ENCODE measurements around the gene CTNNA1. TPM values are rescaled to one million over a fixed set of nuclear protein-coding genes. Genes with fewer than 3 reads are reported as not detected.
"Not testable (repeated sequence)": the region's sequence is repeated elsewhere in the genome, so short reads cannot be mapped to it uniquely, and the experiment has no call there.

The CTNNA1 gene
- total RNA-seq, 1 donor from 2014 or later: 371 TPM

DNA sequence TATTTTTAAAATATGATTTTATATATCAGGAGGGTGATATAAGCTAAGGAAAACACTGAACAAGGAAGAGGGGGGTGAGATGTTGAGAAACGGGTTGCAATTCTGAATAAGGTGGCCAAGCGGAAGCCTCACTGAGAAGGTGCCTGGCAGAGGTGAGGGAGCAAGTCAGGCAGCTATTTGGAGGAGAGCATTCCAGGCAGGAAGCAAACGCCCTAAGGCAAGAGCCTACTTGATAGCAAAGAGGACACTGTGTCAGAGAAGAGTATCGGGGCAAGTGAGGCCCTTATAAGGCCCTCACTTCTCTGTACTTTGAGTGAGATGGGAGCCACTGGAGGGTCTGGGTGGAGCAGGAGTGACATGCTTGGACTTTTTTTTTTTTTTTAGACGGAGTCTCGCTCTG lies 8.0 kb upstream of the CTNNA1 start:
- no peaks in the 10 kb centered on the region for H3K9me3 Mint-ChIP-seq
- no peaks in the 10 kb centered on the region for H3K36me3 Mint-ChIP-seq
- H3K4me3 Mint-ChIP-seq: no peak overlapping the region
- no peak for DNase-seq (ENCODE audit: extremely low spot score, unreplicated experiment)
- no peak overlapping the region for H3K27ac Mint-ChIP-seq
- peaks cover 10% of the 10 kb centered on the region for H3K4me1 Mint-ChIP-seq (ENCODE audit: unreplicated experiment)
- H3K27me3 Mint-ChIP-seq: no peaks in the 10 kb centered on the region
- TF ChIP-seq, protein P1, sequence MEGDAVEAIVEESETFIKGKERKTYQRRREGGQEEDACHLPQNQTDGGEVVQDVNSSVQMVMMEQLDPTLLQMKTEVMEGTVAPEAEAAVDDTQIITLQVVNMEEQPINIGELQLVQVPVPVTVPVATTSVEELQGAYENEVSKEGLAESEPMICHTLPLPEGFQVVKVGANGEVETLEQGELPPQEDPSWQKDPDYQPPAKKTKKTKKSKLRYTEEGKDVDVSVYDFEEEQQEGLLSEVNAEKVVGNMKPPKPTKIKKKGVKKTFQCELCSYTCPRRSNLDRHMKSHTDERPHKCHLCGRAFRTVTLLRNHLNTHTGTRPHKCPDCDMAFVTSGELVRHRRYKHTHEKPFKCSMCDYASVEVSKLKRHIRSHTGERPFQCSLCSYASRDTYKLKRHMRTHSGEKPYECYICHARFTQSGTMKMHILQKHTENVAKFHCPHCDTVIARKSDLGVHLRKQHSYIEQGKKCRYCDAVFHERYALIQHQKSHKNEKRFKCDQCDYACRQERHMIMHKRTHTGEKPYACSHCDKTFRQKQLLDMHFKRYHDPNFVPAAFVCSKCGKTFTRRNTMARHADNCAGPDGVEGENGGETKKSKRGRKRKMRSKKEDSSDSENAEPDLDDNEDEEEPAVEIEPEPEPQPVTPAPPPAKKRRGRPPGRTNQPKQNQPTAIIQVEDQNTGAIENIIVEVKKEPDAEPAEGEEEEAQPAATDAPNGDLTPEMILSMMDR (conservative IDR thresholded peaks at IDR 0.05): no peak

DNA sequence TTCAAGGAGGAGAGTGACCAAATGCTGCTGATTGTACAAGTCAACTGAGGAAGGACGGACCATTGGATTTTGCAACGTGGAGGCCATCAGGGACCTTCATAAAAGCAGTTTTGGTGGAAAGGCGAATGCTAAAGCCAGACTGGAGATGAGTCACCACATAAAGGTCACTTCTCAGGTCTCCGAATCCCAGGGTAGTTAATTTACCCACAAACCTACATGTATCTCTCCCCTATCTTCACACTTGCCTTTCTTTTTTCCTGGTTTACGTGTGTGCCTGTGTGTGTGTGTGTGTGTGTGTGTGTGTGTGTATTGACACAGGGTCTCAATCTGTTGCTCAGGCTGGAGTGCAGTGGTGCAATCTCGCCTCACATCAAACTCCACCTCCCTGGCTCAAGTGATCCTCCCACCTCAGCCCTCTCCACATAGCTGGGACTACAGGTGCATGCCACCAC lies 4.6 kb upstream of the CTNNA1 start:
- H3K36me3 Mint-ChIP-seq: no peaks in the 10 kb centered on the region
- H3K4me3 Mint-ChIP-seq: peak overlapping the region; percentile 65

DNA sequence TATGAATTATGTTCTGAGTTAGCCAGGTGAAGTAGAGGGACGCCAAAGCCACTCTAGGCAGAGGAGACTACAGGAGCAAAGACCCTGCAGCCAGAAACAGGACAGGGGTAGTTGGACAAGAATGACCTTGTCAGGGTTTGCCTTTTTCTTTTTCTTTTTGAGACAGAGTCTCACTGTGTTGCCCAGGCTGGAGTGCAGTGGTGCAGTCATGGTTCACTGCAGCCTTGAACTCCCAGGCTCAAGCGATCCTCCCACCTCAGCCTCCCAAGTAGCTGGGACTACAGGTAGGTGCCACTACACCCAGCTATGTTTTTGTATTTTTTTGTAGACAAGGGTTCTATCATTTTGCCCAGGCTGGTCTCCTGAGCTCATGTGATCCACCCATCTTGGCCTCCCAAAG lies 1.9 kb upstream of the CTNNA1 start:
- peak overlapping the region; percentile 98 for H3K27ac Mint-ChIP-seq
- H3K4me3 Mint-ChIP-seq; H3K9me3 Mint-ChIP-seq; DNase-seq (ENCODE audit: extremely low spot score, unreplicated experiment); H3K27me3 Mint-ChIP-seq: not testable (repeated sequence)
- peaks cover 27% of the 10 kb centered on the region for H3K4me1 Mint-ChIP-seq (ENCODE audit: unreplicated experiment)
- peaks cover 15% of the 10 kb centered on the region for H3K36me3 Mint-ChIP-seq

More for the DNA sequence above, 4.6 kb upstream of the CTNNA1 start:
- Mint-ChIP-seq H3K27me3 (no peaks in the 10 kb centered on the region), H3K4me1 (ENCODE audit: unreplicated experiment) (peaks cover 11% of the 10 kb centered on the region), H3K9me3 (no peaks in the 10 kb centered on the region), H3K27ac (no peak overlapping the region)
- DNase-seq (ENCODE audit: extremely low spot score, unreplicated experiment): no peak
- TF ChIP-seq, protein P1 (conservative IDR thresholded peaks at IDR 0.05): no peak

DNA sequence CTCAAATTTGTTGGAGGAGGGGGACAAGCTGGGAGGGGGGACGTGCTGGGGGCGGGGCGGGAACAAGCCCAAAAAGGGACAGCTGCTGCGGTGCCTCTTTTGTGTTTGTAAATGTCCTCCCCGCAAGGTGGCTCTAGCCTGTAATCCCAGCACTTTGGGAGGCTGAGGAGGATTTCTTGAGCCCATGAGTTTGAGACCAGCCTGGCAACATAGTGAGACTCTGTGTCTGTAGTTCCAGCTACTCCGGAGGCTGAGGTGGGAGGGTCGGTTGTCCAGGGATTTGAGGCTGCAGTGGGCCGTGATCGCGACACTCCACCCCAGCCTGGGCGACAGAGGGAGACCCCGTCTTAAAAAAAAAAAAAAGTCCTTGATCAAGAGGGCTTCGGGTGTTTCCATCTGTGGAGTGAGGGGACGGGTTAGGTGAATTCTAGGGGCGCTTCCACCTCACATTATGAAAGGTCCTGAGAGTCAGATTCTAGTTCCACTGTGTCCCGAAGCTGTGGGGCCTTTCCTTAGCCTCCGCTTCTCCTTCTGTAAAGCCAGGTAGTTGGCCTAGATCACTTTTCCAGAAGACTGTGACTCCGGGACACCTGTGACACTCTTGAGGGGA lies 779 bp upstream of the CTNNA1 start:
- Mint-ChIP-seq H3K27me3 (no peaks in the 10 kb centered on the region), H3K27ac (peak overlapping the region; percentile 98), H3K9me3 (peaks cover 5% of the 10 kb centered on the region), H3K4me1 (ENCODE audit: unreplicated experiment) (peaks cover 38% of the 10 kb centered on the region), H3K4me3 (peak overlapping the region; percentile 92), H3K36me3 (peaks cover 27% of the 10 kb centered on the region)
- no peak for DNase-seq (ENCODE audit: extremely low spot score, unreplicated experiment)
- TF ChIP-seq, protein P1 (conservative IDR thresholded peaks at IDR 0.05): peak; percentile 26

DNA sequence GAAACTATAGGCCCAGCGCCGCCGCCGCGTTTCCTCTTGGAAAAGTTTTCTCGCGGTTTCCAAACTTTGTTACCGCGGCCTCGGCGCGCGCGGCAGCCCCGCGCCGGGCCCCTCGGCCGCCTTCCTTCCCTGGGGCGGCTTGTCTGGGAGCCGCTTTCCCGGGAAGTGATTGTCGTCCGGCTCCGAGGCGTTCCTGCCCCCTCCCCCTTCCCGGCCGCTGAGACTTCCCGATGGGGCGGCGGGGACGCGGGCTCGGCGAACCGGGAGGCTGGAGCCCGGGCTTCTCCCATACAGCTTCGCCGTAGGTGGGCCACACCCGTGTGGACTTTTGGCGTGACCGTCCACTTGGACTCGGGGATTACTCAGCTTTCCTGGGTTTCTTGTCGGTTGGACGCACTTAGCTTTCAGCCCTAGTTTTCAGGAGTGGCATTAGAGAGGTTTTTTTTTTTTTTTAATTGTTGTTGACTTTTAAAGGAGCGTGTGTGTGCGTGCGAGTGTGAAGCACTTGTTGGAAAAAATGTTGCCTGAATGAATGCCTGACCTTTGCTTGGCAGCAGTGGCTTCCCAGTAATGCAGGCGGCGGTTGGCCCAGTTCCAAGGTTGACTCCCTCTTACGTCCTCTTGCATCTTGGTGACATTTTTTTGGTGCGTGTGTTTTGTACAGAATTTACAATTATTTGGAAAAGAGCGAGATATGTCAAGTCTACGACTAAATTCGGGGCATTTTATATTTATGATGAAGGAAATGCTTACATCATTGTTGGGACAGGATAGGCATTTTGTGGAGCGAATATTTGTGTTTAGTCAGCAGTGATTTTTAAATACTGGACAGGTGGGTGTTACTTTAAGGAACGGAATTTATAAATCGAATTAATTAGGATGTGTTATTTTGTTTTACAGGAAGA lies 821 bp downstream of the CTNNA1 start:
- peak; percentile 76 for DNase-seq (ENCODE audit: extremely low spot score, unreplicated experiment)
- Mint-ChIP-seq H3K36me3 (peaks cover 37% of the 10 kb centered on the region), H3K4me1 (ENCODE audit: unreplicated experiment) (peaks cover 37% of the 10 kb centered on the region), H3K4me3 (peak overlapping the region; percentile 95), H3K27me3 (no peaks in the 10 kb centered on the region), H3K27ac (peak overlapping the region; percentile 96), H3K9me3 (peaks cover 5% of the 10 kb centered on the region)
- TF ChIP-seq, protein P1 (conservative IDR thresholded peaks at IDR 0.05): no peak

DNA sequence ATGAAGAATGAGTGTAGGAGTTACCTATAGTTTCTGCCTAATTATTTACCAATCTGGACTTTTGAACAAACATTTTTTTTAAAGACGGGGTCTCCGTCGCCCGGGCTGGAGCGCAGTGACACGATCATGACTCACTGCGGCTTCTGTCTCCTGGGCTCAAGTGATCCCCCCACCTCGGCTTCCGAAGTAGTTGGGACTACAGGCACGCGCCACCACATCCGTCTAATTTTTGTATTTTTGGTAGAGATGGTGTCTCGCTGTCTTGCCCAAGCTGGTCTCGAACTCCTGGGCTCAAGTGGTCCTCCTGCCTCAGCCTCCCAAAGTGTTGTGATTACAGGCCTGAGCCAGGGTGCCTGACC lies 1.5 kb downstream of the CTNNA1 start:
- TF ChIP-seq, protein P1 (conservative IDR thresholded peaks at IDR 0.05): no peak
- H3K4me1 Mint-ChIP-seq (ENCODE audit: unreplicated experiment): peaks cover 37% of the 10 kb centered on the region
- no peaks in the 10 kb centered on the region for H3K27me3 Mint-ChIP-seq
- H3K27ac Mint-ChIP-seq: peak overlapping the region; percentile 96
- H3K4me3 Mint-ChIP-seq: peak overlapping the region; percentile 95
- peaks cover 41% of the 10 kb centered on the region for H3K36me3 Mint-ChIP-seq
- peaks cover 5% of the 10 kb centered on the region for H3K9me3 Mint-ChIP-seq
- no peak for DNase-seq (ENCODE audit: extremely low spot score, unreplicated experiment)

Data from type B pancreatic cell (in vitro differentiated cells).